Keratinocyte (primary cell): ENCODE results near the gene CDAN1. TPM values are rescaled to one million over a fixed set of nuclear protein-coding genes. Genes with fewer than 3 reads are reported as not detected.

Experiments
- DNase-seq: peaks from one replicate; pipeline ENCODE4 v3.0.0-alpha.2; 2011; ENCODE audit warnings: low read depth, missing footprints, low spot score
- FAIRE-seq: peaks from 2 replicates; lab custom pipeline; 2011; peaks lifted over from hg19 to GRCh38; lab: Jason Lieb, UNC
- H2AFZ ChIP-seq: 2 replicates; pipeline ENCODE4 v1.6.0; 2012; ENCODE audit warnings: low read length, control low read depth, inconsistent platforms; ENCODE audit not compliant: control insufficient read depth
- H3K27ac ChIP-seq: 2 replicates; pipeline ENCODE4 v1.5.1; 2011; ENCODE audit warnings: low read length; ENCODE audit not compliant: control insufficient read depth, insufficient read depth
- H3K27me3 ChIP-seq: 3 replicates; pipeline ENCODE4 v1.6.0; 2011; ENCODE audit warnings: low read length; ENCODE audit not compliant: control insufficient read depth, insufficient read depth; ENCODE audit errors: extremely low read depth
- H3K36me3 ChIP-seq, 2 experiments: 2 replicates in 1 of 2; 3 replicates in 1 of 2; pipeline ENCODE4 v1.5.1; 2011; ENCODE audit warnings: low read length in 2 of 2, mild to moderate bottlenecking in 1 of 2; ENCODE audit not compliant: control insufficient read depth in 2 of 2, insufficient read depth in 2 of 2; ENCODE audit errors: extremely low read depth in 1 of 2
- H3K4me1 ChIP-seq: 3 replicates; pipeline ENCODE4 v1.5.1; 2011; ENCODE audit warnings: low read length; ENCODE audit not compliant: control insufficient read depth, insufficient read depth; ENCODE audit errors: extremely low read depth
- H3K4me2 ChIP-seq: 3 replicates; pipeline ENCODE4 v1.6.0; 2011; ENCODE audit warnings: low read depth, low read length; ENCODE audit not compliant: control insufficient read depth, insufficient read depth; ENCODE audit errors: extremely low read depth
- H3K4me3 ChIP-seq, 3 experiments: fragments of 200-600 bp in 1 of 3; sonication (generic) in 1 of 3; 2 replicates in 2 of 3; 3 replicates in 1 of 3; pipeline ENCODE4 v1.5.1; 2011 to 2016; ENCODE audit warnings: low read length in 3 of 3, mild to moderate bottlenecking in 3 of 3, control low read depth in 2 of 3, inconsistent platforms in 1 of 3, low read depth in 1 of 3, mixed read lengths in 1 of 3, mixed run types in 1 of 3, moderate library complexity in 1 of 3; ENCODE audit not compliant: control insufficient read depth in 2 of 3, insufficient read depth in 2 of 3; ENCODE audit errors: extremely low read depth in 1 of 3
- H3K79me2 ChIP-seq: 2 replicates; pipeline ENCODE4 v1.6.0; 2012; ENCODE audit warnings: low read length; ENCODE audit not compliant: control insufficient read depth, insufficient read depth
- H3K9ac ChIP-seq: 3 replicates; pipeline ENCODE4 v1.6.0; 2011; ENCODE audit warnings: low read length; ENCODE audit not compliant: control insufficient read depth, insufficient read depth; ENCODE audit errors: extremely low read depth
- H3K9me1 ChIP-seq: 3 replicates; pipeline ENCODE4 v1.6.0; 2011; ENCODE audit warnings: low read length; ENCODE audit not compliant: control insufficient read depth, insufficient read depth; ENCODE audit errors: extremely low read depth
- H3K9me3 ChIP-seq: 2 replicates; pipeline ENCODE4 v1.5.1; 2012; ENCODE audit warnings: low read depth, low read length; ENCODE audit not compliant: control insufficient read depth
- H4K20me1 ChIP-seq: 3 replicates; pipeline ENCODE4 v1.6.0; 2011; ENCODE audit warnings: low read length; ENCODE audit not compliant: control insufficient read depth, insufficient read depth; ENCODE audit errors: extremely low read depth
- CTCF ChIP-seq, 3 experiments: IDR thresholded peaks in 1 of 3; conservative IDR thresholded peaks in 1 of 3; optimal IDR thresholded peaks in 1 of 3; 2 replicates in 2 of 3; 3 replicates in 1 of 3; pipeline versions ENCODE3 to v1.5.1; 2011; ENCODE audit warnings: low read length in 3 of 3, mild to moderate bottlenecking in 3 of 3, moderate library complexity in 2 of 3, control low read depth in 1 of 3, inconsistent platforms in 1 of 3; ENCODE audit not compliant: insufficient read depth in 2 of 3; ENCODE audit errors: extremely low read depth in 1 of 3
- EZH2 ChIP-seq: IDR thresholded peaks from one replicate; pipeline ENCODE4 v1.6.1; 2012; ENCODE audit warnings: inconsistent platforms, mild to moderate bottlenecking, low read length, moderate library complexity
- dilution Hi-C: fragments of 300-500 bp; cut with MboI; formaldehyde crosslinking; loops from one replicate; pipeline ENCODE4 v1.7.0; 2020; ENCODE audit warnings: low sequenced_read_pairs; ENCODE audit not compliant: extremely low pct_ligation_motif_present
- polyA plus RNA-seq, 5 experiments: library from polyadenylated mRNA; depleted of rRNA in 3 of 5; stranded (reverse) in 3 of 5; stranded (forward) in 1 of 5; unstranded in 1 of 5; fragments of >200 nt; gene quantifications; 1 replicate in 1 of 5; 2 replicates in 3 of 5; 3 replicates in 1 of 5; pipeline versions ENCODE4 v1.2.1 to v1.2.3, GENCODE V29; 2011 to 2012; ENCODE audit warnings: missing spikeins in 2 of 5, low read depth in 1 of 5, low replicate concordance in 1 of 5

The CDAN1 gene
- polyA plus RNA-seq, 1 donor (not counting 4 experiments of a cell fraction or from before 2014, with no cell fraction given), result 3.8 TPM

- FAIRE-seq, result no peak
- no peaks in the 10 kb centered on the region for H4K20me1 ChIP-seq
- no peak overlapping the region for H3K9ac ChIP-seq
- peaks cover 0 to 6% of the 10 kb centered on the region in 2 experiments for H3K36me3 ChIP-seq
- H3K4me2 ChIP-seq, result no peak overlapping the region
- TF ChIP-seq CTCF (optimal IDR thresholded peaks at IDR 0.05 in 1 of 3, IDR thresholded peaks at IDR 0.05 in 1 of 3, conservative IDR thresholded peaks at IDR 0.05 in 1 of 3; ENCODE audit: extremely low read depth in 1 of 3, insufficient read depth in 2 of 3, low read length in 3 of 3) (no peak), EZH2 (no peak)
- dilution Hi-C loops, result no loop called here
- no peak overlapping the region for H2AFZ ChIP-seq
- no peaks in the 10 kb centered on the region for H3K9me1 ChIP-seq
- no peaks in the 10 kb centered on the region for H3K79me2 ChIP-seq
- no peaks in the 10 kb centered on the region for H3K27me3 ChIP-seq
- no peak for DNase-seq
- H3K27ac ChIP-seq, result no peak overlapping the region
- H3K9me3 ChIP-seq, result no peaks in the 10 kb centered on the region
- peaks cover under 1% of the 10 kb centered on the region for H3K4me1 ChIP-seq
- no peak overlapping the region for H3K4me3 ChIP-seq
These were observed 43.0 kb downstream of the CDAN1 start for GRCh38 chr15:42693942-42694341.

- no peak overlapping the region for H3K4me3 ChIP-seq
- H3K4me1 ChIP-seq, result peaks cover 5% of the 10 kb centered on the region
- no peak overlapping the region for H2AFZ ChIP-seq
These were observed 43.4 kb downstream of the CDAN1 start for GRCh38 chr15:42693496-42693895.

More at GRCh38 chr15:42693496-42693895, 43.4 kb downstream of the CDAN1 start:
- no peaks in the 10 kb centered on the region for H4K20me1 ChIP-seq
- H3K36me3 ChIP-seq, result peaks cover 0 to 6% of the 10 kb centered on the region in 2 experiments
- H3K9me3 ChIP-seq, result no peaks in the 10 kb centered on the region
- H3K9ac ChIP-seq, result no peak overlapping the region
- dilution Hi-C loops, result no loop called here
- no peak for FAIRE-seq
- H3K27me3 ChIP-seq, result no peaks in the 10 kb centered on the region
- no peaks in the 10 kb centered on the region for H3K9me1 ChIP-seq
- H3K27ac ChIP-seq, result no peak overlapping the region
- no peaks in the 10 kb centered on the region for H3K79me2 ChIP-seq
- DNase-seq, result no peak
- no peak for TF ChIP-seq CTCF (optimal IDR thresholded peaks at IDR 0.05 in 1 of 3, IDR thresholded peaks at IDR 0.05 in 1 of 3, conservative IDR thresholded peaks at IDR 0.05 in 1 of 3; ENCODE audit: extremely low read depth in 1 of 3, insufficient read depth in 2 of 3, low read length in 3 of 3)
- no peak for TF ChIP-seq EZH2
- H3K4me2 ChIP-seq, result no peak overlapping the region
